HAP-1 (cell line): ENCODE measurements around the gene PTPN5.

ENCODE experiments used
- DNase-seq, 2 experiments: peaks; one replicate each; pipeline ENCODE4 v3.0.0-alpha.2; 2016 to 2020; ENCODE audit warnings: low spot score in 2 of 2
- H3K27me3 ChIP-seq: fragments of 250-450 bp; sonication (Bioruptor Pico); 2 replicates; pipeline ENCODE4 v1.5.1; 2020; ENCODE audit warnings: low read depth, mild to moderate bottlenecking, moderate library complexity
- H3K36me3 ChIP-seq: fragments of 250-450 bp; sonication (Bioruptor Pico); replicated peaks from 2 replicates; pipeline ENCODE4 v1.5.1; 2020; ENCODE audit warnings: mild to moderate bottlenecking
- H3K4me1 ChIP-seq: fragments of 250-450 bp; sonication (Bioruptor Pico); 2 replicates; pipeline ENCODE4 v1.5.1; 2020; ENCODE audit warnings: mild to moderate bottlenecking
- H3K4me3 ChIP-seq: fragments of 250-450 bp; sonication (Bioruptor Pico); 2 replicates; pipeline ENCODE4 v1.5.1; 2020; ENCODE audit warnings: mild to moderate bottlenecking, moderate library complexity
- H3K9me3 ChIP-seq: fragments of 250-450 bp; sonication (Bioruptor Pico); 2 replicates; pipeline ENCODE4 v1.5.1; 2020; ENCODE audit warnings: mild to moderate bottlenecking, moderate library complexity
- in situ Hi-C: fragments of 300-500 bp; cut with MboI; formaldehyde crosslinking; loops from 3 replicates; pipeline ENCODE4 v1.14.3; 2020; ENCODE audit warnings: low sequenced_read_pairs, inconsistent platforms, mixed read lengths

PTPN5 gene

GRCh38 chr11:18768978-18769377 is 22.6 kb downstream of the PTPN5 start:
- Histone ChIP-seq H3K36me3 (no peaks in the 10 kb centered on the region), H3K9me3 (no peaks in the 10 kb centered on the region), H3K27me3 (peaks cover 3% of the 10 kb centered on the region; the same call in 1 of the 2 replicates), H3K4me3 (no peak overlapping the region), H3K4me1 (no peaks in the 10 kb centered on the region)
- no peak for DNase-seq
- in situ Hi-C loops: no loop called here

- no peak overlapping the region for H3K4me3 ChIP-seq
- H3K9me3 ChIP-seq: no peaks in the 10 kb centered on the region
- H3K36me3 ChIP-seq: no peaks in the 10 kb centered on the region
- DNase-seq: no peak
- H3K27me3 ChIP-seq: peaks cover 3% of the 10 kb centered on the region; the same call in 1 of the 2 replicates
- no peaks in the 10 kb centered on the region for H3K4me1 ChIP-seq
- in situ Hi-C loops: no loop called here
Measured at GRCh38 chr11:18768472-18768901, 23.1 kb downstream of the PTPN5 start.

- Histone ChIP-seq H3K4me1 (no peaks in the 10 kb centered on the region), H3K36me3 (no peaks in the 10 kb centered on the region), H3K27me3 (no peaks in the 10 kb centered on the region), H3K4me3 (no peak overlapping the region), H3K9me3 (no peaks in the 10 kb centered on the region)
- in situ Hi-C loops: no loop called here
- no peak for DNase-seq
Measured at GRCh38 chr11:18766015-18766414, 25.6 kb downstream of the PTPN5 start.

GRCh38 chr11:18765554-18765953 is 26.0 kb downstream of the PTPN5 start:
- H3K9me3 ChIP-seq: no peaks in the 10 kb centered on the region
- in situ Hi-C loops: no loop called here
- DNase-seq: no peak

GRCh38 chr11:18761741-18762140 is 29.9 kb downstream of the PTPN5 start:
- no peaks in the 10 kb centered on the region for H3K36me3 ChIP-seq
- in situ Hi-C loops: no loop called here
- H3K27me3 ChIP-seq: peaks cover 4% of the 10 kb centered on the region; the same call in 1 of the 2 replicates
- no peaks in the 10 kb centered on the region for H3K4me1 ChIP-seq
- no peak for DNase-seq
- H3K9me3 ChIP-seq: no peaks in the 10 kb centered on the region
- H3K4me3 ChIP-seq: no peak overlapping the region

More at GRCh38 chr11:18765554-18765953, 26.0 kb downstream of the PTPN5 start:
- H3K36me3 ChIP-seq: no peaks in the 10 kb centered on the region
- H3K27me3 ChIP-seq: no peaks in the 10 kb centered on the region
- H3K4me1 ChIP-seq: no peaks in the 10 kb centered on the region
- H3K4me3 ChIP-seq: no peak overlapping the region

GRCh38 chr11:18761144-18761543 is 30.5 kb downstream of the PTPN5 start:
- no peak for DNase-seq

GRCh38 chr11:18757811-18758210 is 33.8 kb downstream of the PTPN5 start:
- no peaks in the 10 kb centered on the region for H3K36me3 ChIP-seq
- no peak for DNase-seq
- H3K27me3 ChIP-seq: peaks cover 4% of the 10 kb centered on the region; the same call in 1 of the 2 replicates
- H3K4me1 ChIP-seq: no peaks in the 10 kb centered on the region
- no peak overlapping the region for H3K4me3 ChIP-seq
- in situ Hi-C loops: no loop called here
- H3K9me3 ChIP-seq: no peaks in the 10 kb centered on the region

More at GRCh38 chr11:18761144-18761543, 30.5 kb downstream of the PTPN5 start:
- Histone ChIP-seq H3K4me3 (no peak overlapping the region), H3K27me3 (peaks cover 4% of the 10 kb centered on the region; the same call in 1 of the 2 replicates), H3K4me1 (no peaks in the 10 kb centered on the region), H3K36me3 (no peaks in the 10 kb centered on the region), H3K9me3 (no peaks in the 10 kb centered on the region)
- in situ Hi-C loops: no loop called here

- H3K27me3 ChIP-seq: peaks cover 4% of the 10 kb centered on the region
- H3K4me3 ChIP-seq: no peak overlapping the region
- H3K9me3 ChIP-seq: no peaks in the 10 kb centered on the region
- no peaks in the 10 kb centered on the region for H3K36me3 ChIP-seq
- no peaks in the 10 kb centered on the region for H3K4me1 ChIP-seq
- in situ Hi-C loops: no loop called here
- DNase-seq: no peak
Measured at GRCh38 chr11:18756889-18757288, 34.7 kb downstream of the PTPN5 start.

GRCh38 chr11:18754308-18754707 is 37.3 kb downstream of the PTPN5 start:
- in situ Hi-C loops: no loop called here
- Histone ChIP-seq H3K36me3 (no peaks in the 10 kb centered on the region), H3K4me3 (no peak overlapping the region), H3K9me3 (no peaks in the 10 kb centered on the region), H3K4me1 (no peaks in the 10 kb centered on the region), H3K27me3 (peaks cover 4% of the 10 kb centered on the region)
- DNase-seq: no peak

- no peaks in the 10 kb centered on the region for H3K36me3 ChIP-seq
- in situ Hi-C loops: no loop called here
- no peaks in the 10 kb centered on the region for H3K4me1 ChIP-seq
- H3K9me3 ChIP-seq: no peaks in the 10 kb centered on the region
- DNase-seq: no peak
- H3K4me3 ChIP-seq: no peak overlapping the region
- H3K27me3 ChIP-seq: peaks cover 4% of the 10 kb centered on the region
Measured at GRCh38 chr11:18752502-18752901, 39.1 kb downstream of the PTPN5 start.

GRCh38 chr11:18750944-18751343 is 40.7 kb downstream of the PTPN5 start:
- H3K4me1 ChIP-seq: no peaks in the 10 kb centered on the region
- no peak overlapping the region for H3K4me3 ChIP-seq
- no peak for DNase-seq
- no peaks in the 10 kb centered on the region; the same call in 1 of the 2 replicates for H3K27me3 ChIP-seq
- H3K9me3 ChIP-seq: no peaks in the 10 kb centered on the region
- in situ Hi-C loops: no loop called here
- no peaks in the 10 kb centered on the region for H3K36me3 ChIP-seq

- no peak for DNase-seq
- in situ Hi-C loops: loop anchor here (25.0 kb wide), 1 partner anchor 212 kb away; the partner anchor contains the start of gene TSG101
- no peaks in the 10 kb centered on the region; the same call in 1 of the 2 replicates for H3K27me3 ChIP-seq
- H3K4me1 ChIP-seq: no peaks in the 10 kb centered on the region
- no peak overlapping the region for H3K4me3 ChIP-seq
- no peaks in the 10 kb centered on the region for H3K36me3 ChIP-seq
- H3K9me3 ChIP-seq: no peaks in the 10 kb centered on the region
Measured at GRCh38 chr11:18749681-18750319, 41.8 kb downstream of the PTPN5 start.

- H3K4me3 ChIP-seq: no peak overlapping the region
- no peaks in the 10 kb centered on the region for H3K36me3 ChIP-seq
- no peaks in the 10 kb centered on the region for H3K4me1 ChIP-seq
- no peak for DNase-seq
- no peaks in the 10 kb centered on the region for H3K9me3 ChIP-seq
- H3K27me3 ChIP-seq: no peaks in the 10 kb centered on the region; the same call in 1 of the 2 replicates
- in situ Hi-C loops: loop anchor here (25.0 kb wide), 1 partner anchor 212 kb away; the partner anchor contains the start of gene TSG101
Measured at GRCh38 chr11:18748766-18749365, 42.7 kb downstream of the PTPN5 start.

GRCh38 chr11:18745251-18745650 is 46.3 kb downstream of the PTPN5 start:
- H3K36me3 ChIP-seq: no peaks in the 10 kb centered on the region
- H3K9me3 ChIP-seq: no peaks in the 10 kb centered on the region
- DNase-seq: no peak
- in situ Hi-C loops: loop anchor here (25.0 kb wide), 1 partner anchor 208 kb away; the partner anchor contains the start of gene TSG101
- H3K4me3 ChIP-seq: no peak overlapping the region
- H3K4me1 ChIP-seq: no peaks in the 10 kb centered on the region
- no peaks in the 10 kb centered on the region for H3K27me3 ChIP-seq
